HG03354 (cell line): Measurements from ENCODE around the gene ABCD4.
A peak's percentile ranks its signal among the peaks of the same experiment; 100 is the strongest.
"Not testable (repeated sequence)": the region's sequence is repeated elsewhere in the genome, so short reads cannot be mapped to it uniquely, and the experiment has no call there.

Experiments
- ATAC-seq: cut with Tn5 transposase; IDR thresholded peaks from one replicate; pipeline ENCODE4 v1.9.1; 2021; ENCODE audit warnings: mild to moderate bottlenecking; ENCODE audit not compliant: unreplicated experiment, poor library complexity, severe bottlenecking

Gene ABCD4

DNA sequence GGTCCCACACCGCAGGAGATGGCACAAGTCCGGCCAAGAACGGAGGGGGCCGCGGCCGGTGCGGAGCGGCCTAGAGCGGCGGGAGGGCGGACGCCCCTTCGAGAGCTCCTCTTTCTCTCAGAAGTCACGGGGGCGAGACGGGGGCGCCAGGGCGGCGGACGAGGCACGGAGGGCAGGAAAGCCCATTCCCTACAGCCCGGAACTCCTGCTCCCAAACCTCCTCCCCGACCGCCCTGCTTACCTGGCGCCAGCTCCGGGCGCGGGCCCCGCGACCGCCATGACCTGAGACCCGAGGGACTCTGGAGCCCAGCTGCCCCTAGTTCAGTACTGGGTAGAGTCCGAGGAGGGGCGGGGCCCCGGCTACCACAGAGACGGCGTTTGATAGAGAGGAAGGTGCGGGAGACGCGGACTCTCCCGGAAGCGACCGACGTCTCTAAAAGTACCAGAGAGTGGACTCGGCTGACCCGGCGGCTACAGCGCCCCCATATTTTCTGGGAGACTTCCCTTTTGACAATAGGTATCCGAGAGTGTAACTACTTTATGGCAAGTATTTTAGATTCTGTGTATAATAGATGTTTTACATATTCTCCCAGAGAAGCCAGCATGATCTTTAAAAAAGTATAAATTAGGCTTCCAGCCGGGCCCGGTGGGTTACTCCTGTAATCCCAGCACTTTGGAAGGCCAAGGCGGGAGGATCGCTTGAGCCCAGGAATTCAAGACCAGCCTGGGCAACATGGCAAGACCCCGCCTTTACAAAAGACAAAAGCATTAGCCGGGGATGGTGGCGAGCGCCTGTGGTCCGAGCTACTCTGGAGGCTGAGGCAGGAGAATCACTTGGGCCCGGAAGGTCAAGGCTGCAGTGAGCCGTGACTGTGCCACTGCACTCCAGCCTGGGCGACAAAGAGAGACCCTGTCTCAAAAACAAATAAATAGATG is at the start of gene ABCD4:
ABCD4 (minus strand) TSS at position 301 of the 936 bp plus-strand sequence; CDS start at position 279, 22 bp downstream.
- peak; percentile 96 for ATAC-seq

GRCh38 chr14:74350928-74351323 is 48.2 kb upstream of the ABCD4 start:
- no peak for ATAC-seq

DNA sequence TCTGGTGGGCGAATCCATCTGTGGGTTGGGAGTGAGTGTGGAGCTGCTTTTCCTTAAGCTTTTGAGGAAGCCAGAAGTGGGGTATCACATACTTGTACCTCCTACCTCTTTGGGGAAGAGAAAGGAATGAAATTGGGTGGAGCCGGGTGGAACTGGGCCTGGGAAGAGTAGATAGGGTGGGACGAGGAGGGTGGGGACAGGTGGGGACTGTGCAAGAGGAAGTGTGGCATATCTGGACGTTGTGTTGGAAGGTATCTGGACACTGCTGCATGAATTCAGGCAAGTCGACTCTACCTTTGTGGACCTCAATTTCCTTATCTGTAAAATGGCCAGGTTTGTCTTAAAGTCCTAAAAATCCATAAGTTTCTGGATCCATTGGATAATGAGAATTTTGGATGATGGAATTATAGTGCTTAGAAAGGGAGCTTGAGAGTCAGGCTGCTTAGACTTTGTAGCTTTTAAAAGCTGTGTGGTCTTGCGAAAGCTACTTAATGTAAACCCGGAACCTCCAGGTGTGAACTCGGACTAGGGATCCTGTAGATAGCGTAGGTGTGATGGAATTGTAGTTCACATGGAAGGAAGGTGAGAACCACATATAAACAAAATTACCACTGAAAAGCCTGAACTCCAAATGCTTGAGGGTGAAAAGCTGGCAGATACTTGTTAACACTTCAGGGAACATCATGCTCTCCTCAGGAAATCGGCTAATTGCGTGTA is 47.6 kb upstream of the ABCD4 start:
- no peak for ATAC-seq

- no peak for ATAC-seq
These were observed 47.0 kb upstream of the ABCD4 start for GRCh38 chr14:74349757-74350156.

DNA sequence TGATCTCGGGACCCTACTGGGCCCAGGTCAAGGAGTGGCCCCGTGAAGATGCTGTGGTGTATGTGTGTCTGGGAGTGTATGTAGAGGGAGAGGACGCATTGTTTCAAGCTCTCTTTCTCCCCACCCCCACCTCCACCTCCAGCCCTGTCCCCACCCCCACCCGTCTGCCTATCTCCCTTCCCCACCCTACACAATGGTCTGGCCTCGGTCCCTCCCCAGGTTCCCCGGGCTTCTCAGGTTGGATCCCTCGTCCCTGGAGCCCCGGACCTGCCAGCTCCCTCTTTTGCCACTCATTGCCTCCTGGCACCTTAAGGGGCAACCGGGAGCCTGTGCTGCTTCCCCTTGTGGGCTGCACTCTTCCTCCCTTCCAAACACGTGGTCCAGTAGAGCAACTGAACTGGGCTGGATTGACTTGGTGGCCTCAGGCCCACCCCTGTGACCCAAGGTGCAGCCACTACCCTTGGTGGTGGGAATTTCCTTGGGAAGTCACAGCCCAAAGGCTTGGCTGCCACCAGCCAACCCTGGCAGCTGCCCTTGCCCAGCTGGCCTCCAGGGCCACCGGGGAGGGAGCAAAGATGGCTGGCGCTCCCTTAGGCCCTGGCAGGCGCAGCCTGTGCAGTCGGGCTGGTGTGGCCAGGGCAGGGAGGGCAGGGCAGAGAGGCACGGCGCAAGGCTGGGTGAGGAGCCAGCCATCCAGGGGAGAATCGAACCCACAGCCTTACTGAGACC is 46.2 kb upstream of the ABCD4 start:
- no peak for ATAC-seq

DNA sequence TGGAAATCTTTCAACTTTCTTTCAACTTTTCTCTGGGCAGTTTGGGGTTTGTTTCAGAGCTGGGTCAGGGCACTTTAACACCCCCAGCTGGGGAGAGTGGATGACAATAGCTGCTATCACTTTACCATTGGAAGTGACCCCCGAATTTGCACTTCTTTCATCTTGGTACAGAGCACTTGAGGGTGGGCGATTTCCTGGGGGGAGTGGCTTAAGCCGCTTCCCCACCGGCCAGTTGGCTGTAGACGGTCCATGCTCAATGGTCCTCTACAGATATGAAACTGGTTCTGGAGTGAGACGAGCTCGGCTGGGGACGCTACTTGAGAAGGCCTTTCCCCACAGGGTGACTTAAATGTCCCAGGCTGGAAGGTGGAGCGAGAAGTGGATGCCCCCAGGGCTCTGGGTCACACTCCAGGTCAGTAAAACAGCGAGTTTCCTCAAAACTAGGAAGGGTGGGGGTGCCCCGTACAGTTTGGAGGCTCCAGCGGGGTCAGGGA is 45.6 kb upstream of the ABCD4 start, which contains the start of gene VRTN:
VRTN (plus strand) TSS at position 231 of the 494 bp plus-strand sequence. CDS start 8,313 bp downstream, outside the sequence.
- no peak for ATAC-seq

- ATAC-seq = no peak
These were observed 45.0 kb upstream of the ABCD4 start for GRCh38 chr14:74347795-74348100.

DNA sequence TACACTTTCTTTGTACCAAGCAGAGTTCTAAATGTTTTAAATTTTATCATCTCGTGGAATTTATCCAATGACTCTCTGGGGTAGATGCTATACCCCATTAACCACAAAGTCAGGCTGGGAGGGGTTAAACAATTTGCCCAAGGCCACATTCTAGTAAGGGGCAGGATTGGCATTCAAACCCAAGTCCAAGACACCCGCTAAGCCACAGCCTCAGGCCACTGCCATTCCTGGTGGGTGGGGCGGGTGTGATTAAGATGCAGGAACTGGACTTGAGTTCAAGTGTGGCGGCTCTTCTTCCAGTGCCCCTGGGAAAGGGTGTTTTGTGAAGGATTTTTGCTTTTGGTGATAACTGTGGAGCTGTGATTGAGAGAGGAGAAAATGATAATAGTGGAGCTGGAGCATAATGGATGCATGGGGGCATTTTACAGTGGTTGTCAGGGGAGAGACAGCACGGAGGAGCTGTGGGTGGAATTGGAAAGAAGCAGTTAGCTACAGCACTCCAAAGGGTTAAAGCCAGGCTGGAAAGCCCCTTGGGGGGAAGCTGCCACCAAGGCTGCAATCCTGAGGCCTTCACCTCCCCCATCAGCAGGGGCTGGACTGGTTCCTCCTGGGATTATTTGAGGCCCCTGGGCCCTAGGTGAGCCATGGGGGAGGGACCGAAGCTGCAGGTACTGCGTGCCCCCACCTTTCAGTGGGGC is 44.5 kb upstream of the ABCD4 start:
- no peak for ATAC-seq

DNA sequence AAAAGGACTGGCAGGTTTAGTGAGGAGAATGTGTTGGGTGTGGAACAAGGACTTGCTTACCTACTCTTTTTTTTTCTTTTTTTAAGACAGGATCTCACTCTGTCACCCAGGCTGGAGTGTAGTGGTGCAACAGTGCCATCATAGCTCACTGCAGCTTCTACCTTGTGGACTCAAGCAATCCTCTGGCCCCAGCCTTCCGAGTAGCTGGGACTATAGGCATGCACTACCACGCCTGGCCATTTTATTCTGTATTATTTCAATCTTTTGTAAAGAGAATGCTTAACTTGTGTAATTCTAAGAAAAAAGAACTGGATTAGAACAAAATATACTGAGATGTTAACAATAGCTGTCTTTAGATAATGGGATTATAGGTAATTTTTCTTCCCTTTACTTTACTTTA is 43.6 kb upstream of the ABCD4 start:
- no peak for ATAC-seq

GRCh38 chr14:74333909-74334308 is 31.2 kb upstream of the ABCD4 start:
- no peak for ATAC-seq

- not testable (repeated sequence) for ATAC-seq
These were observed 27.3 kb upstream of the ABCD4 start for GRCh38 chr14:74329950-74330552.

DNA sequence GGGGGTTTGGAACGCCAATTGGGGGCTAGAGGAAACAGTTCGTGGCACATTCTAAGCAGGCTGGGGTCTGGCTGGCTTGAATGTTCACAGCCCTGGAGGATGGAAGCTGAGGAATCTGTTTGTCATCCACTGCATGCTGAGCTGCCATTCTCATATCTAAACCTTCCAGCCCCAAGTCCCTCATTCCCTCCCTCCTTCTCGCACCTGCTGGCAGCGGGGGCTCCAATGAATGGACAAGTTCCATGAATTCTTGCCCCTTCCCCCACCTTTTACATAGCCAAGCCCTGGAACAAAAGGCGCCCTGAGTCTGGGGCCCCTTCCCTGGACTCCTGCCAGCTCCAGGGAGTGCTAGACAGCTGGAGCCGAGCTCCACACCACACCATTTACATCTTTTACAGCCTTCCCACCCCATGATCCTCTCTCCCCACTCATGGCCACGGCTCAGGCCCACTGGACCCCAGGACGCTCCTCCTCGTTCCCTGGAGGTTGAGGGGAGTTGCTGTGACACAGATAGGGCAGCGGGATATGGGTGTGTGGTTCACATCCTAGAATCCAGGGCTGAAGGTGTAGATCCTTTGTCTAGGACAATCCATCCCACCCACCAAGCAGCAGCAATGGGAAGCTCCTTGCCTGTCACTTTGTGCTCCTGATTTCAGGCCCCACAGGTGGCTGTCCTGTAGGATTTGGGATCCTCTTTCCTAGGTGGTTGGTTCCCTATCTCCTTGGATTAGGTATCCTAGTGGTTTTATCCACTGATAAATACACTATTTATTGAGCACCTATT is 23.8 kb upstream of the ABCD4 start:
- no peak for ATAC-seq

GRCh38 chr14:74325446-74325845 is 22.7 kb upstream of the ABCD4 start:
- no peak for ATAC-seq

- no peak for ATAC-seq
These were observed 22.2 kb upstream of the ABCD4 start for GRCh38 chr14:74324931-74325361.

DNA sequence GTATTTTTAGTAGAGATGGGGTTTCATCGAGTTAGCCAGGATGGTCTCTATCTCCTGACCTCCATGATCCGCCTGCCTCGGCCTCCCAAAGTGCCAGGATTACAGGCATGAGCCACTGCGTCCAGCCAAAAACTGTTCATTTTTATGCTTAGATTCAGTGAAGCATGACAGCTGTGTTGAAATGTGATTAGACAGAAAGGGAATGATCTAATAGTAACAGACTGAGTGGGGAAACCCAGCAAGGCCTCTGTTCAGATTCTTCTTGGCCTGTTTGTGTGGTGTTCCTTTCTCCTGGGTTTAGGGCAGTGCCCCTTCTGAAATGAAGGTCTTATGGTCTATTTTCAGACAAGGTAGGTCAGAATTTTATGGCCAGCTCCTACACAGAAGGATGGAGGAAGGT is 11.8 kb upstream of the ABCD4 start:
- no peak for ATAC-seq

DNA sequence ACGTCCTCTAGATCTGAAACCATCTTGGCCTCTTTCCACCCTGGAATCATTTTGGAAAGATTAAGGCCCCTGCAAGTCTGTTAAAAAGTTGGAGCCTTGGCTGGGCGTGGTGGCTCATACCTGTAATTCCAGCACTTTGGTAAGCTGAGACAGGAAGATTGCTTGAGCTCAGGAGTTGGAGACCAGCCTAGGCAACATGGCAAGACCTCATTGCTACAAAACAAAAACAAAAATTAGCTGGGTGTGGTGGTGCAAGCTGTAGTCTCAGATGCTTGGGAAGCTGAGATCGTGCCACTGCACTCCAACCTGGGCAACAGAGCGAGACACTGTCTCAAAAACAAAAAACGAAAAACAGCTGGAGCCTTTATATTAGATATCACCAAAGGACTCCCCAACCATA is 10.9 kb upstream of the ABCD4 start:
- ATAC-seq = no peak

GRCh38 chr14:74312161-74312560 is 9.4 kb upstream of the ABCD4 start:
- no peak for ATAC-seq
